Fibroblast of peridontal ligament (primary cell): ENCODE measurements around the gene PRKN.
"Not testable (repeated sequence)": the region's sequence is repeated elsewhere in the genome, so short reads cannot be mapped to it uniquely, and the experiment has no call there.

Experiments used
- DNase-seq: peaks from one replicate; pipeline ENCODE4 v3.0.0-alpha.2; 2010; ENCODE audit errors: extremely low read depth

PRKN gene

DNA sequence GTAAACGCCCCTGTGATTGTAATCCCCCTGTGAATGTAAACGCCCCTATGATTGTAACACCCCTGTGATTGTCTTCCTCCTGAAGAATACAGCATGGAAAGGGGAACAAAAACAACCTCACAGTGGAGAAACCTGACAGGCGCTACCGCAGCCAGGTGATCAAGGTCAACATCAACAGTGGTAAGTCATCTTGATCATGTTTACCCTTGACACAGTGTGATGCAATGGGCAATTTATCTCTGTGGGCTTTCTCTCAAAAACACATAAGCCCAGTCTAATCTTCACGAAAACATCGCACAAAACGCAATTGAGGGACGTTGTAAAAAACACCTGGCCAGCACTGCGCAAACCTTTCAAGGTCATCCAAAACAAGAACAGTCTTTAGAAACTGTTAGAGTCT is 277.2 kb downstream of the PRKN start:
- no peak for DNase-seq

DNA sequence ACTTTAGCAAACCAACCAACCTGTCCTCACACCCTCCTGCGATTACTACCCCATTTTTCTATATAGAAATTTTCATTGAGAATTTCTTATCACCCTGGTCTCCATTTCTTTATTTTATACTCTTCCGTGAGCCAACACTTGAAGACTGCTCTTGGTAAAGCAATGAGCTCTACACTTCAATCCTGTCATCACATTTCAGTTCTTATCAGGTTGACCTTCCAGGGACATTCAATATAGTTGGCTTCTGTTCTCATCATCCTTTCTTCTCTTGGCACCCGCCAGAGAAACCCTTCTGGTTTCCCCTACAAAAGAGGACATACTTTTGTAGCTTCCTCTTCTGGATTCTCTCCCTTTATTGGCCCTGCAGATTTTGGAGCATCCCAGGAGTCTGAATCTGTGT is 279.3 kb downstream of the PRKN start:
- no peak for DNase-seq

DNA sequence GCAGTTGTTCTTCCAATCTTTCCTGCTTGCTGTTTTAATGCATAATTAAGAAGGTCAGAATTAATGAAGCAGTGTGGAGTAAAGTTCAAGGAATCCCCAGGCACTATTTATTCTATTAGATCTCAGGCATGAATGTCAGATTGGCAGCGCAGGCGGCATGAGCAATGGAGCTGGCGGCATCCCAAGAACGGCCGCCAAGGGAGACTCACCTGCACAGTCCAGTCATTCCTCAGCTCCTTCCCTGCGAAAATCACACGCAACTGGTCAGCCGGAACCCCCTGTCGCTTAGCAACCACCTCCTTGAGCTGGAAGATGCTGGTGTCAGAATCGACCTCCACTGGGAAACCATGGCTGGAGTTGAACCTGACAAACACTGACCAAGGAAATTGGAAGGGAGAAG is 284.5 kb downstream of the PRKN start:
- no peak for DNase-seq

DNA sequence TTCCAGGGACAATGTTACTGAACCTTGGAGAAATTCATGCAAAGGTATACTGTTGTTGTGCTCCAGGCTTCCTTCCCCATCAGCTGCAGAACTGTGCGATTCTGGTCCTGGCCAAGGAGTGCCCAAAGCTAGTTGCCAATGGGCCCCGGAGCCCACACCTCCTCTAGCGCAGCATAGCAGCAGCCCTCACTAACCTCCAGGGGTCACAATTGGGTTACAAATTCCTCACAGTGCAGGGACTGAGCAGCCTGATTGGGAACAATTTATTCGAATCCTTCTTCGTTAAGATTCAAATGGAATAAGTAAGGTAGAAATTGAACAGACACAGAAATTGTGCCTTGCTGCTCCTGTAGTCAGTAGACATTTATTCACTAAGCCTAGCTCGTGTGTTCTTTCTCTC is 284.9 kb downstream of the PRKN start:
- DNase-seq, result no peak

DNA sequence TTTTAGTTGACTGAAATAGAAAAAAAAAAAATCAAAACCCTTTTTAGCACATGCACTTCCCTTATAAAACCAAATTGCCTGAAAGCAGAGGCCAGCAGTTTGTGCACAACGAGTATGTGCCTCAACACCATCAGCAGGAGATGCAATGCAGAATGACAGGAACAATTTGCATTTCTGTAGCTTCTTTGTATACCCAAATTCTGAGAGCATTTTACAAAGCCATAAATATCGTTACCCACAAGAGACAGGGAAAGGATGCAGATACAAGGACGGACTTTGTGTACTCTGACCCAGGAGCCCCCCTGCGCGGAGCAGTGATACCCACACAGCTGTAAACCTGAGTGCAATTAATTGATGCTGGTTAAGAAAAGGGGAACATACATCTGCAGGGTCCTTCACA is 285.6 kb downstream of the PRKN start:
- no peak for DNase-seq

DNA sequence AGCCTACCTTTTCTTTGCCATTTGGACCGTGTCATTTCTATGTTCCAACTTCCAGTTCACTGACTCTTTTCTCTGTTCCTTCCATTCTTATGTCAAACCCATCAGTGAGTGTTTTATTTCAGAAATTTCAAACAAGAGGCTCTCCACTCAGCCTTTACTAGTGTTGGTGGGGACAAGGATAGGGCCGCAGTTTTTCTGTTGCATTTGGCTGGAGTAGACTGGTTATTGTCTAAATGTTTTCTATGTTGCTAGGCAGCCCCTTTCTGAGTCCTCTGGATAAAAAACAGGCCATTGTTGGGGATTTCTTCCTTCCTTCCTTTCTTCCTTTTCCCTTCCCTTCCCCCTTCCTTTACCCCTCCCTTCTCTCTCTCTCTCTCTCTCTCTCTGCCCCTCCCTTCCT is 288.6 kb downstream of the PRKN start:
- DNase-seq, result no peak

DNA sequence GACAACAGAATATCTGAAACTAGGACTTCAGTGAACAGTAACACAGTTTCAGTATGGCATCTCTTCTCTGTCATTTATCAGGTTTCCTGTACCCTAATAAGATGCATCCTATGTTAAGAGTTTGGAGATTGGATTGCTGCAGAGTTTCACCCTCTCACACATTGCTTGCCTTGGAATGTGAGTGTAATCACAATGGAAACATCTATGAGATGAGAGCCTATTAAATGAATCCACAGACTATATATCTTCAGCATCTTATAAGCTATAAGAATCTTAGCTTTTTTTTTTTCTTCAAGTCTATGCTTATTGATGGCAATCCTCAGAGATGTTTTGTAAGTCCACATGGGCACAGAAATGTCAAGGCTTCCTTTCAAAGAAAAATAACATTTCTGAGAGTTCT is 292.5 kb downstream of the PRKN start:
- DNase-seq, result no peak

DNA sequence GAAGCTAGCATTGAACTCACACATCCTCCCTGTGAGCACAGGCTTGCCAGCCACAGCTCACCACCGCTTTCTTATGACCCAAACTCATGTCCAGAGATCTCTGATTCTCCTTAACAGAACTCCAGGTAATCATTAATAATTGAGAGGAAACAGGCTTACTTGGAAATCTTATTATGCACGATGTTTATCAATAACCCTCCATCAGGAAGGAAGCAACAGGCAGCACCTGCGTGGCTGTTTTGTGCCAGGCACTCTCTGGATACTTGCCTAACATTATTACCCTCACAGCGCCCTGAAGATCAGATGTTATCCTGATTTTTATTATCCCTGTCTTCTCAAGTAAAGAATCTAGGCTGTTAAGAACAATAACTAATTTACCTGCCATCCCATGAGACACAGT is 306.6 kb downstream of the PRKN start:
- no peak for DNase-seq

DNA sequence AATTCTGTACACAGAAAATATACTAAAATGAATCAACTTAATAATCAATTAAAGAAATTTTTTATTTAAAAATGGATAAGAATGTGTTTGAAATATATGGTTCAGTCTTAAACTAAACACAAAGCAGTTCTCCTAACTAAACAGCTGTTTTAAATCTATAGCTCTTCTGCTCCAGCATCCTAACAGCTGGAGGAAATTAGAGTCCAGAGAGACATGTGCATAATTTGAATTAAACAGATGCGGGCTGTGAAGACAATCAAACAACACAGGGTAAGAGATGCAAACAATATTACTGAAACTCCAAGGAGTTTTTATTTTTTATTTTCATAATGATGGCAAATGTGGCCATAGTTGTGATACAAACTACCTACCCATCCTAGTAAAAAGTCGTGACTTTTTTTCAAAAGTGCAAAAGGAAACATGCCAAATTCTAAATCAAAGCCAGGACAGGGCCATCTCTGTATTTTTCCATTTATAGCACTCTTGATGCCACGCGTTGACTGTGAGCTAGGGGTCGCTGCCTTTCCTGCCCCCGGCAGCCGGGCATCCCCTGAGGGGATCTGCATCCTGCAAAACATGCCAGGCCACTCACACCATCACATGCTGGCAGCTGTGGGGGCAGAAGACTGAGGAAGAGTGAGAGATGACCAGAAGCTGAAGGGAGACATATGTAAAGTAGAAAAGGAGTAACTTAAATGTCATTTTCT is 310.6 kb downstream of the PRKN start:
- DNase-seq, result no peak

DNA sequence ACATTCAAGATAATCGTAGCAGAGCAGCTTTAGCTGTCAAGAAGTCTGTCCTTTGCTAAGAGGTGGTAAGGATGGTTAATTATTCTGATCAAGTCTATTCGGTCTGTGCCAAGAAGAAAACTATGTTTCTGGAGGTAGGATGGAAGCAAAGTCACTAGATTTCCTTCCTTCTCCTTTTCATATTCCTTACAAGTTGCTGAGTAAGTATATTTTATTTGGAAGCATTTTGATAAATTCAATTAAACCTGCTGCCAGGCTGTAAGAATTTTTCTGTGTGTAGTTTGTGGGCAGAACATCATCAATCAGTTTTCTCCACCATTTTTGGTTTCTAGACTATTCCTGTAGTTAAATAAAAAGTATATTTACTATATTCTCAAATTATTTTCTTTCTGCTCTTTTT is 311.3 kb downstream of the PRKN start:
- DNase-seq, result no peak

DNA sequence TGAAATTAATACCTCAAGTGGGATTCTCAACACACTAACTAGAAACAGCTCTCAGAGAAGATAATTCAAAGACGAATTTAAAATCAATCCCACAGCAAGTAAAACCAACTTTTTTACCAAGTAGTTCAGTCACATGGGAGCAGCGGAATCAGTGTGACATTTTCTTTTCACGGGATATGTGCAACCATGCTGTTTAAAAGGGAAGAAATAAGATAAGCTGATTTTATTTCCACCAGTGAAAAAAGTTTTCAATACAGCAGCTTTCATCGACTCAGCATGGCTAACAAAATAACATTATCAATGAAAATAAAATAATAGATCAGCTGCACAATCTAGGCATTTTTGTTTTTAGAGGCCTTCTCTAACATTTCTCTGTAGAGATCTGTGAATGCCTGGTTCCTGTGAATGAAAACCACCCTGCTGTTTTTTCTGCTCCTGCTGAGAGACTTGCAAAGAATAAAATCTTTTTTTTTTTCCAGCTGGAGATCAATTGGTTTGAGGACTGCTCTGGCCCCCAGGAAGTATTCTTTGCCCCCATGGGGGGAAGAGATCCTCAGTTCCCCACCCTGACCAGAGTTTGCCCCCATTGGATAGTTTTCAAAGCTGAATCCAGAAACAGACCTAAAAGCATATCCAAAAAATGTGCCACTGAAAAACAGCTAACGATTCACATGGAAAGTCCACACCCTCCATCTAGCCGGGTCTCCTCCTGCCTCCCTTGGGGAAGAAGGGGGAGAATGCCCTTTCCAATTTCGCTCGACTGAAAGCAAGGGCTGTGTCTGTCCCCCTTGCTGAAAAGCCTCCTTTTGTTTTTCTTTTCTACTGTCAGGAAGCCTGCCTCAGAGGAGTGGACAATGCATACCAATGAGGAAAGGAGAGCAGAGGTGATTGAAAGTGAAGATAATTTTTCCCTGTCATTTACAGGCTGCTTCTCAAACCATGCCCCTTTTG is 317.6 kb downstream of the PRKN start:
- DNase-seq, result no peak

DNA sequence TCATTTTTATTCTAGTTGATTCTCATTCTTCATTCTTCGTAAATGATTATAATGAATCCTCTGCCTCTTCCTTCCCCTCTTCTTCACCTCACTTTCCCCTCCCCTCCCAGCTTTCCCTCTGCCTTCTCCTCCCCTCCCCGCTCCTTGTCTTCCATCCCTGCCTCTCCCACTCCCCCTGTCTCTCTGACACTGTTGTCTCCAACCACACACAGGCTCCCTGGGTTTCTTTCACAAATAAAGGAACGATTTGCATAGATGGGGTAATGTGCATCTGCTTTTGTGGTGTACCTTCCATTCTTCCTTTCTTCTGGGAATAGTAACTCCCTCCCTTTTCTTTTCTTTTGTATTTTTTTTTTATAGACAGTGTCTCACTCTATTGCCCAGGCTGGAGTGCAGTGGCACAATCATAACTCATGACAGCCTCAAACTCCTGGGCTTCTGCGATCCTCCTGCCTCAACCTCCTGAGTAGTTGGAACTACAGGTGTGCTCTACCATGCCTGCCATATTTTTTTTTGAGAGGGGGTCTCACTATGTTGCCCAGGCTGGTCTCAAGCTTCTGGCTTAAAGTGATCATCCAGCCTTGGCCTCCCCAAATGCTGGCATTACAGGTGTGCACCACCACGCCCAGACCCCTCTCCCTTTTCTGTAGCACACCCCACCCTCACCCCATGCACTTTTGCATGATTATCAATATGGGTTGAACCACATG is 318.6 kb downstream of the PRKN start:
- DNase-seq, result no peak

DNA sequence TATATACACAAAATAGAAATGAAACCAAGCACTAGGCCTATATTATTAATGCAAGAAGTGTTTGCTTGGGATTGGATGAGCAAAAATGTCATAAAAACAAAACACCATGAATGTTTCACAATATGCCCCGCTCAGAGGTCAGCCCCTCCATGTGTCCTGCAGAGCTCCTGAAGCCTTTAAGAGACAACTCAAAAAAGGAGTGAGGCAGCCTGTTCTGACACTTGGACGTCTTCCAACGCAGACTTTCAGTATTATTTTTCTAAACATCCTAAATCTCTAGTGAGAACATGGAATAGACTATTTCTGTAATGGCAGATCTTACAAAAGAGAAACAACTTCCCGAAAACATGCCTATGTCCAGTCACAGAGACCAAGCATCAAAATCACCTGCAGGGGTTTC is 322.6 kb downstream of the PRKN start:
- DNase-seq, result no peak

DNA sequence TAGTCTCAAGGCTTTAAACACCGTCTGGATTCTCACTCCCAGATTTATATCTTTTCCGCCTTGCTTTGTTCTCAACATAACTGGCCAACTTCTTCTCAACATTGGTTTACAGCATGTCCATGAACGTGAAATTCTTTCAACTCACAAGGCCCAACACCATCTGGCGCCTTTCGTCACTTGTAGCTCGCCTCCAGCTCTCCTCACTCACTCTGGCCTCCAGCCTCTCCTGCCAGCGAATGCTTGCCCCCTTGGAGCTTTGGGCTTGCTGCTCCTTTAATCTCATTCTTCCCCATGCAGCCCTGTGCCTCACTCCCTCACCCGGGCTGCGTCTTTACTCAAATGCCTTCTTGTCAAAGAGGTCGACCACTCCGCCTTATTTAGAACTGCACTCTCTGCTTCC is 324.5 kb downstream of the PRKN start:
- no peak for DNase-seq

DNA sequence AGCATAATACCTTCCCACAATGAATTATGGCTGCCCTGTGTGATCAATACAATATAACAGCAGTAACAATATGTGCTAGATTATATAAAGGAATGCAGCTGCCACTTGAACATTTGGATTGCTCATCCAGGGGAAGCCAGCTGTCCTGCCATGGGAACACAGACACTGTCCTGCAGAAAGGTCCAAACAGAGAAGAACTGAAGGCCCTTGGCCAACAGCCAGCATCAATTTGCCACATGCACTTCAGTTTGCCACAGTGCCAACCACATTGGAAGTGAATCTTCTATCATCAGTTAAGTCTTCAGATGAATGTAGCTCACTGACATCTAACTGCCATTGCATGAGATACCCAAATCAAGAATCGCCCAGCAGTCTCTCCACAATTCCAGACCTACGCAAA is 332.4 kb downstream of the PRKN start:
- DNase-seq, result no peak

DNA sequence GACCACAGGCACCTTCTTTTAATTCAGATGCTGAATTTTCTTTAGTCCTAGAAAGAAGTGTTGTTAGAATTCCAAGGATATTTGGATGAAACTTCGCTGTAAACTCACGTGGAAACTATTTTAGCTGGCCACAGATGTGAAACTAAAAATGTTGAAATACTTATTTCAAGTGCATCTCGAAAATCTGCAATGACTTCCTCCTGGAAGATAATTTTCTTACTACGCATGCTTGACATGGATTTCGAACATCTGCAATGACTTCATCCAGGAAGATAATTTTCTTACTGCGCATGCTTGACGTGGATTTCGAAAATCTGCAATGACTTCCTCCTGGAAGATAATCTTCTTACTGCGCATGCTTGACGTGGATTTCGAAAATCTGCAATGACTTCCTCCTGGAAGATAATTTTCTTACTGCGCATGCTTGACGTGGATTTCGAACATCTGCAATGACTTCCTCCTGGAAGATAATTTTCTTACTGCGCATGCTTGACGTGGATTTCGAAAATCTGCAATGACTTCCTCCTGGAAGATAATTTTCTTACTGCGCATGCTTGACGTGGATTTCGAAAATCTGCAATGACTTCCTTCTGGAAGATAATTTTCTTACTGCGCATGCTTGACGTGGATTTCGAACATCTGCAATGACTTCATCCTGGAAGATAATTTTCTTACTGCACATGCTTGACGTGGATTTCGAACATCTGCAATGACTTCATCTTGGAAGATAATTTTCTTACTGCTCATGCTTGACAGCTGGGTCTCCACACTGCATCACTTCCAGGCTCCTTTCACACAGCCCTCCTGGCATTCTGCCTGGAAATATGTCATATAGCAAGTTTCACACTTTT is 336.4 kb downstream of the PRKN start:
- DNase-seq, result not testable (repeated sequence)

DNA sequence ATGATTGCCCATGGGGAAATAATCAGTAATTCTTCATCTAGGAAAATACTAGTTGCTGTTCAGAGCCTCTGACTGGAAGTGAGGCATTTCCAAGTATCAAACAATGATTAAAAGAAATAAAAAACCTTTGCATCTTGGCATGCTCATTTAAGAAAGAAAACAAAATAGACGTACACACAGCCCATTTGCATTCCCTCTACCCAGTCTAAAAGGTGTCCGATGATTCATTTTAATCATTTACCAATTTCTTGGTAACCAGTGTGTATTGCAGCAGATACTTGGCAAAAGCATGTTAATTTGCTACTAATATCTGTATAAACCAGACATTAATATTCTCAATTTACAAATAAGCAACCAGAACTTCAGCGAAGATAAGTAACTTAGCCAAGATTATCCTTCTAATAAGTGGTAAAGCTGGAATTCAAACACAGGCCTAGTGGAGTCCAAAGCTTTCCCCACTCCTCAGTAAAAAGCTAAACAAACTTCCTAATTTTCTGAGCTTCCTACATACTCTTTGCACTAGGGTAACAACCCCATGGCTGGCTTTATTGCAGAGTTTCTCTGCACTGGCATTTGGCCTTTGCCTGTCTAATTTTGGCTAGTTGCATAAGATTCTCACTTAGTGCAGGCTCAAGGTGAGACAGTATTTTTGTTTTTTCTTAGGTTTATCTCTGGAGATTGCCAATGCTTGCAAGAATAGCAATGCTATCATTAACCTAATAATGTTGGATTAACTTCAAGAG is 338.1 kb downstream of the PRKN start:
- DNase-seq, result no peak

DNA sequence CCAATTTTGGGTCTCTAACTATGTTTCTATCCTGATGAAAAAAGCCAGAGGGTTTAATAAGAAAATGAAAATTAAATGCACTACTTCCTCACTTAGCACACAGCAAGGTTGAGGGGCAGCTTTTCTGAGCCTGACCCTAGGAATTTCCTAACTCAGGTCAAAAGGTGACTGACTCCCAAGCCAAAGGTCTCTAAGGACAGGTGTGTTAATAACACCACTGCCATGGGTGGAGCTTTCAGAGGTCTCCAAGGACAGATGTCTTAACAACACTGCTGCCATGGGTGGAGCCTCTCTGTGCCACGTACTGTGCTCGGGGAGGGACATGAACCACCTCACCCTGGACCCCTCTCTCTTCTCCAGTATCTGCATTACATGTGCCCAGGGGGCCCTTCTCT is 339.2 kb downstream of the PRKN start:
- no peak for DNase-seq

DNA sequence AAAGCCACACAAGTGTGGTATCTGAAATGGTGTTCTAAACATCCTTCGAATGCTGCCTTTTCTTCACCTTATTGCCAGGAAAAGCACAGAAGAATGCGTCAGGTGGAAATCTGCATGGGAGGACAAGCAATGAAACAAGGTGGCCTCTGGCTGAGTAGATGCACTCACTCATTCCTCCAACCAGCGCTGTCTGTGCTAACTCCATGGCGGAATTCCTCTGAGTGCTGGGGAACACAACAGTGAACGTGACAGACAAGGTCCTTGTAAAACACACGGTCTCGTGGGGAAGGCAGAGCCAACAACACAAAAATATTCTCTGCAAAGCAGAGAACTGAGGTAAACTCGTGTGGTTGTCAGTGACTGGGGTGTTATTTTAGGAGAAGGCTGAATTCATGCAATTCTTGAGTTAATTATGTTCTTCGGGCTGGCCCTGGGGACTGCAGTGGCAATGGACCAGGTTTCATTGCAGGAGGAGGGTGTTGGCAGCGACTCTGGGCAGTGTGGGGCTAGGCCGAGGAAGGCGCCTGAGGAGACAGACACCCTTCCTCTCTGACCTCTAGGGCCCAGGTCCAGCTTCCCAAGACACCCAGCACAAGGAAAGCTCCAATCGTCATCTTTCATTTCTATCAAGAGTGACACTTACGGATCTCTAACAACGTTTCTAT is 339.7 kb downstream of the PRKN start:
- no peak for DNase-seq

DNA sequence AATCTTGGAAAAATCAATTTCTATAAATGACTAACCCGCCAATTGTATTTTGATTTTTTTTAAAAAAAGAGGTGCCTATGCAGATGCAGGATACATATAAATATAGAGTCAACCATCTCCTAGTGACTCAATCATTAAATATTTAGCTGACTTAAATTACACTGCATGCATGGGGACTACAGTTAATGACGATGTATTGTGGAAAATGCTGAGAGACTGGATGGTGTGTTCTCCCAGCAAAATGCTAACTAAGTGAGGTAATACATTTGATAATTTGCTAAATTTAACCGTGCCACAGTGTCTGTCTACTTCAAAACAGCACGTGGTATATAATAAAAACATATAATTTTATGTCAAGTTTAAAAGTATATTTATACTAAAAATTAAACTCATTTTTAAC is 341.6 kb downstream of the PRKN start:
- DNase-seq, result no peak
